T follicular helper cell (primary cell): ENCODE measurements around the gene CKAP5.
A peak's percentile ranks its signal among the peaks of the same experiment; 100 is the strongest.

Experiments used
- DNase-seq: peaks from one replicate; pipeline ENCODE4 v3.0.0-alpha.2; 2020; ENCODE audit warnings: low read depth
- total RNA-seq, 2 experiments: gene quantifications; one replicate each; lab custom pipeline; 2026; lab: John Stamatoyannopoulos, UW

The CKAP5 gene
- total RNA-seq = 120 to 164 reads per million in 2 experiments

DNA sequence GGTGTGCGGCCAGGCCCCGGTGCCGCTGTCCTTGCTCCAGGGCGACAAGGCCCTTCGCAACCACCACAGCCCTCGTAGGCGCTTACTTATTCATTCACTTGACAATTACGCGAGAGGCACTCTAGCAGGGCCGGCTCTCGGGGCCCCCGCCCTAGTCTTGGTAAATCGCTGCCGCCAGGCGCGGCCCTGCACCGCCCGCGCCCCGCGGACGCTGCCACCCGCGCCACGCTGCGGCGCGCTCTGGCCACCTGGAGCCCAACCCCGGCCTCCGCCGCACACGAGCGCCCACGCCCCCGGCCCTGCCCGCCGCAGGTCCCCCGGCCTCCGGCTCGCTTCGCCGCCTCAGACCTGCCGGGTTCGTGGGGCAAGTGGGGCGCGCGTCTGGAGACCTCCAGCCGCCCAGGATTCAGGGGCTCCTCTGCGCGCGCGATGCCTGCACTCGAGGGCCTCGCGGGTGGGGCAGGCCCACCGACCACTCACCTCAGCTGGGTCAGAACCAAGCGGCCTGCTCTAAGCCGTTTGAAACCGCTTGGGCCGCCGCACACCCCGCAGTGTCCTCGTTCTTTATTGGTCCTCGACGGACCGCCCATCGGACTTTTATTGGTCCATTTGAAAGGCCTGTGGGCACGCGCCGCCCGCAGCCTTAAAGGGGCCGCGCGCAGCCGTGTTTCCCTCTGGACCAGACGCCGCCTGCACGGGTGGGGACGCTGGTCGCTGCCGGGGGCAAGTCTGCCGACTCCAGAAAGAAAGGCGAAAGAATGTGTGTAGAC lies at the start of gene CKAP5:
Gene CKAP5 (minus strand): TSS at position 541 of the 770 bp plus-strand sequence. CDS start 25,049 bp downstream, outside the sequence.
- DNase-seq = peak; percentile 73

DNA sequence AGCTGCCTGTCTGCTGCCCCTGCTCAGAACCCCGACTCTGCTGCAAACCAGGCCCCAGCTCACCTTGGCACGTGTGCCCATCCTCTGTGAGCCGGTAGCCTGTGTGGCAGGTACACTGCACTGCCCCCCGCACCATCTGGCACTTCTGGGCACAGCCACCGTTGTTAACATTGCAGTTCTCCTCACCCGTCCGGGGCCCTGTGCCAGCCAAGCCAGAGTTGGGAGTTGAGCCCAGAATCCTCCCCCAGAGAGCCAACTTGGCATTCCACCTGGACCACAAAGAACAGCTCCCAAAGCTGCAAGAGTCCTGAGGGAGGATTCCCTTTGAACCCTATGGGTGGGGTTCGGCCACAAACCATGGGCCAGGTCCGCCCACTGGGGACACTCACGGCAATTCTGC lies 49.7 kb upstream of the CKAP5 start:
- DNase-seq = no peak

DNA sequence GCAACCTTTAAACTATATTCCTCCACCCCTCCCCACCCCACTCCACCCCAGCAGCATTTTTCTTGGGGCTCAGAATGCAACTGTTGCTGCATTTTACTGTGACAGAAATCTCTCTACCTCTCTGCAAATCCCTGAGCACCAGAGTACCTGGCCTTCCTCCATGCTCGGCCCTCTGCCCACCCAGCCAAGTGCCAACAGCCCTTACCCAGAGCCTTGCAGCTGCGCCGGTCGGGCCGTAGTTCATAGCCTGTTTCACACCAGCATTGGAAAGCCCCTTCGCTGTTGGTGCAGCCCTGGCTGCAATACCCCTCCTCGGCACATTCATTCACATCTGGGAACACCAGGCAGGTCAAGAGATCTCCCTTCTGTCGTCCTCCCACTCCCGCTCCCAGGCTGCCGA lies 48.9 kb upstream of the CKAP5 start:
- DNase-seq = no peak

DNA sequence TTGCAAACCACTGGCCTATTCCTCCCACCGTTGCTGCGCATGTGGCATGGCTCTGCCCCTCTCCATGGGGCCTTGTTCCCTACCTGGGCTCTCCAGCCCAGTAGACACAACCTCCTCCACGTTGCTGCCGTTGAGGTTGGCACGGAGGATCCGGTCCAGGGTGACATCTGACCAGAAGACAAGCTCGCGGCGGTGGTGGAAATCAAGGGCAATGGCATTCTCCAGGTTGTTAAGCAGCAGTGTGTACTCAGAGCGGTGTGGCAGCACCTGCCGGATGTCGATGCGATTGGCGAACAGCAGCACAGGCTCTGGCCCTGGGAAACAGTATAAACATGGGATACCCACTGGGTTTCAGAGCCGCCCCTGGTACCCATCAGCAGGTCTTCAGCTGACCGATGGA lies 48.4 kb upstream of the CKAP5 start:
- no peak for DNase-seq

DNA sequence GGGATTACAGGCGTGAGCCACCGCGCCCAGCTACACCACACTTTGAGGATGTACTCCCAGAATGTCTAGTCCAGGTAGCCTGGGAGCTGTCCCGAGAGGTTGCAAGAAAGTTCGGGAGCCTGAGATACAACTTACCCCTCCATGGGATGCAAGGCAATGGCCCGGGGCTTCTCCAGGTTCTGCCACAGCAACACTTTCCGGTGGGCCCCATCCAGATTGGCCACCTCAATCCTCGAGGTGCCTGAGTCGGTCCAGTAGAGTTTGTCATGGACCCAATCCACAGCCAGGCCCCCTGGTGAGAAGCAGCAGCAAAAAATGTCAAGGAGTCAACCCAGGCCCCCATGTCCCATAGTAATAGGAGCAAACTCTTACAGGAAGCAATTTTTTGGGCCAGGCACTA lies 46.8 kb upstream of the CKAP5 start:
- no peak for DNase-seq

DNA sequence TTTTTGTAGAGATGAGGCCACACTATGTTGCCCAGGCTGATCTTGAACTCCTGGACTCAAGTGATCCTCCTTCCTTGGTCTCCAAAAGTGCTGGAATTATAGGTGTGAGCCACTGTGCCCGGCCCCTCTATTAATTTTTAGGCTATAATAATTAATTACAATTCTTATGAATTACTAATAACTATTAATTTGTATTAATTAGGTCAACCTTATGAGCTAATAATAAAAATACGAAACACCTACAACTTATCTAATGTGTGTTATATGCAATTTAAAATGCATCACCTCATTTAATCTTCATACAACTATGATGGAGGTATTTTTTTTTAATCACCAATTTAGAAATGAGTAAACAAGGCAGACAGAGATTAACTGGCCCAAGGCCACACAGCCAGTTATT lies 46.0 kb upstream of the CKAP5 start:
- no peak for DNase-seq

DNA sequence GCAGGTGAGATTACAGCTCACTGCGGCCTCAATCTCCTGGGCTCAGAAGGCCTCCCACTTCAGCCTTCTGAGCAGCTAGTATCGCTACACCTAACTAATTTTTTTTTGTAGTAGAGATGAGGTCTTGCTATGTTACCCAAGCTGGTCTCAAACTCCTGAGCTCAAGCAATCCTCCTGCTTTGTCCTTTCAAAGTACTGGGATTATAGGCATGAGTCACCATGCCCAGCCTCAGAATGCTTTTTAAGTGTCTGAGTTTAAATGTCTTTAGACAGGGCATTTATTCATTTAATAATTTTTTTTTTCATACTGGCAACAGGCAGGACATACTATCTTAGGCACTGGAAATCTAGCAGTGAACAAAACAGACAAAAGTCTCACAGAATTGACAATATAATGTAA lies 44.6 kb upstream of the CKAP5 start:
- DNase-seq = no peak

DNA sequence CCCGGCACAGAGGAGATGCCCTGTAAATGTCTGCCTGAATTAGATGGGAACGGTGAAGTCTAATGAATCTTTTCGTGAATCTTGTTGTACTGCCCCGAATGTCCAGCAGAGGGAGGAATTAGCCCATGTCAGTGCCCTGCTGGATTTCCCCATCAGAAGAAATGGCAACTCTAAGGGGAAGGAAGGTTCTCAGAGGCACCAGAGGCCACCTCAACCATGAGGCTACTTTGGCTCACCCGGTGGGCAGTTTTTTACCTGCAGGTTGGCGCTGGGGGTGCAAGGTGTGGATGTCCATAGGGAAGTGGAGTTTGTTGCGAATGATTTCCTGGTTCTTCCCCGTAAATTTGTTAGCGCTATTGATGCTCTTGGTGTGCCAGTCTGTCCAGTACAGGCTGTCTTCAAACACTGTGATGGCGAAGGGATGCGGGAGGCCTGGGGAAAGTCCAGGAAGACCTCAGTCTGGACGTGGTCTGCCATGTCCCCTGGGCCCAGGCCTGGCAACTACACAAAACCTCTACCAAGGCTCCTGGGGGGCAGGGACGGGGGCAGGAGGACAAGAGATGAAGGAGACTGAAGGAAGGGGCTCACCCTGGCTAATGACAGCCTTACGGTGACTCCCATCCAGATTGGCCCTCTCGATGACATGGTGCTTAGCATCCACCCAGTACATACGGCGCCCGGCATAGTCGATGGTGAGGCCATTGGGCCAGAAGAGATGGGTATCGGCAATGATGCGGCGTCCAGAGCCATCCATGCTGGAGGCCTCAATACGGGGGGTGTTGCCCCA lies 43.8 kb upstream of the CKAP5 start:
- peak; percentile 60 for DNase-seq

DNA sequence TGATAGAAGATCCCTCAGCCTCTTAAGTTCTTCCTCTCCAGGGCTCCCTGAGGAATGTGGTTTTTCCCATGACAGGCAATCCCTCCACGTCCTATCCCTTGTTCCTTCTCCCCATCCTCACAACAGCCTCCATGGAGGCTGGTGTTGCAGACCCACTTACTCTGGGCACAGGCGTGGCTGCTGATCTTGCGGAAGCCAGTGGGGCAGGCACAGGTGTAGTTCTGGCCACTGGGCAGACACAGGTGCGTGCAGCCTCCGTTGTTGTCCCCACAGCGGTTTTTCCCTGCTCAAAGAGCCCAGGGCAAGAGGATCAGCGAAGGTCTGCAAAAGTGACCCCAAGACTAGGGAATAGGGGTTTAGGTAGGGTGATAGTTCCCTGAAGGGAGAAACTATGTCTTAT lies 43.2 kb upstream of the CKAP5 start:
- no peak for DNase-seq

DNA sequence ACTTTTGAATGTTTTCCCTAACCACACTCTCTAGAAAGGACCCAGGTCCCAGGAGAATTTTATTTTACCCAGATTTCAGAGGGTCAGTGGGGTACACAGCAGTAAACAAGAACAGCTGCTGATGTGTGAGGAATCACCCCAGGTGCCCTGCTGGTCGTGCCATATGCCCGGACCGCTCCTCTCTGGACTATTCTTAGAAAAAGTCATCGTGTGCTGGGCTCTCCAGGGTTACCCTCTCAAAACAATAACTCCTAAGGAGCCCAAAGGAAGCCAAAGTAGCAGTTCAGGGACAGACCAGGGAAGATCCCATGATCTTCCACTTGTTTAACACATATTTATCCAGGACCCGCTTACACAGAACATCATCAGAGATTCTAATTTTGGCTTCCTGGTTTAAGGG lies 42.6 kb upstream of the CKAP5 start:
- no peak for DNase-seq

DNA sequence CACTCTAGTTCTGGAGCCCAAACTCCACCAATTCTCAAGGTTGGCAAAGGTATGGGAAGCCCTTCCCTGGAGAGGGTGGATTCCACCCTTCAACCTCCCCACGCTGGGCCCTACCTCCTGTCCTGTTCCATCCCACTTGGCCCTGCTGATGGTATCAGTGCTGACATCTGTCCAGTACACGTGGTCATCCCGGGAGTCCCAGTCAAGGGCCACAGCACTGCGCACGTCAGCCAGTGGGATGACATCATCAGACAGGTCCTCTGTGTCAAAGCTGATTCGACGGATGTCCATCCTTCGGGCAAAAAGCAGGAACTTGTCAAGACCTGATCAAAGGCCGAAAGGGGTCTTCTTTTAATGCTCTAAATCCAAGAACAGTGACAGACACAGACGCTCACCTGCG lies 40.1 kb upstream of the CKAP5 start:
- no peak for DNase-seq

DNA sequence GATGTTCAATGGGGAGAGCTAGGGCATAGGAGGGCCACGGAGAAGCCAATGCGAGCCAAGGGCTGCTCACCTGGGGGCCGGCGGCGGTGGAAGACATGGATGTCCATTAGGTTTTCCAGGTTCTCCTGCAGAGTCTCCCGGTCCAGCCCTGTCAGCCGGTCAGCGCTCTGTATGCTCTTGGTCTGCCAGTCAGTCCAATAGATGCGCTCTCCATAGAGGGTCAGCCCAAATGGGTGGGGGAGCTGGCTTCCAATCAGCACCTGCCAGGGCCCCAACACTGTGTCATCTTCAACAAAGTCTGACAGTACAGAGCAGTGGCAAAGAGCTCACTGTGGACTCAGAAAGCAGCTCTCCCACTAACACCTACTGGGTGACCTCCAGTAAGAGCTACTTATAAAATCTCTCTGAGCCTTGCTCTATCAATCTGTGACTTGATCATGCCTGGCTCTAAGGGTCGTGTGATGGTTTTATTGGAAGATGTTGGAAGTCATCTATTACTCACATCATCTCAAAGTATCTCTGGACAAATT lies 33.0 kb upstream of the CKAP5 start:
- DNase-seq = no peak

DNA sequence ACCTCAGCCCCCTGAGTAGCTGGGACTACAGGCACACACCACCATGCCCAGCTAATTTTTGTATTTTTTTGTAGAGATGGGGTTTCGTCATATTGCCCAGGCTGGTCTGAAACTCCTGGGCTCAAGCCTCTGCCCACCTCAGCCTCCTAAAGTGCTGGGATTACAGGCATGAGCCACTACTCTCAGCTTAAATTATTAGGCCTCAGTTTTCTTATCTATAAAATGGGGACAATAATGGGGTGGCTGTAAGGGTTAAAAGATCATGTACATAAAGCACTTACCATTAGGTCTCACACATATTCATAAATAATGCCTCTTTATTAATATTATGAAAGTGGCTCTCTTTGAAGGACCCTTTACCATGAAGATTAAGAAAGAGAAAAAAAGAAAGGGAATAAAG lies 31.5 kb upstream of the CKAP5 start:
- no peak for DNase-seq

DNA sequence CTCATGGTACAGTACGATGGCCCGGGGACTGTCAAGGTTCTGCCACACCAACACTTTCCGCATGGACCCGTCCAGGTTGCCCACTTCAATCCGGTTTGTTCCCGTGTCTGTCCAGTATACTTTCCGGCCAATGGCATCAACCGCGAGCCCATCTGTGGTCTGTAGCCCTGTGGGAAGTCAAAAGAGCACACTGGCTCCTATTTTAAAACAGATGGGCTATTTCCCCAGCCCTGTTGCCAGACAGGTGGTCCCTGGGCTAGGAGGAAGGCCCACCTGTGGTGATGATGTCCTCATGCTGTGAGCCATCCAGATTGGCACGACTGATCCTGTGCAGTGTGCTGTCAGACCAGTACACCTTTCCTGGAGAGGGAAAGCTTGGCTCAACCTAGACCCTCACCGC lies 30.4 kb upstream of the CKAP5 start:
- DNase-seq = no peak

DNA sequence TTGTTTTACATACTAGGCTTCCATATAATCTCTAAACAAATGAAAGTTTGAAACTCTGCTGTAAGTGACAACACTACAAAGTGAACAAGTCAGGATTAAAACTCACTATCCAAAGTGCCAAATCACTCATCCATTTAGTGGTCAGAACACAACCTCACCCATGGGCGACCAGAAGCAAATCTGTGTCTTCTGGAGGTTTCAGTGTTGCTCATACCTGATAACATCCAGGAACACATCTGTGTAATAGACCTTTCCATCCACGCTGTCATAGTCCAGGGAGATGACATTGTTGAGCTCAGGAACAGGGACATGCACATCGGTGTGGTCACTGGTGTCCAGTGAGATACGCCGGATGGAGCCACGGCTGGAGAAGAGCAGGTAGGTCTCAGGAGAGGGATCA lies 28.5 kb upstream of the CKAP5 start:
- no peak for DNase-seq

DNA sequence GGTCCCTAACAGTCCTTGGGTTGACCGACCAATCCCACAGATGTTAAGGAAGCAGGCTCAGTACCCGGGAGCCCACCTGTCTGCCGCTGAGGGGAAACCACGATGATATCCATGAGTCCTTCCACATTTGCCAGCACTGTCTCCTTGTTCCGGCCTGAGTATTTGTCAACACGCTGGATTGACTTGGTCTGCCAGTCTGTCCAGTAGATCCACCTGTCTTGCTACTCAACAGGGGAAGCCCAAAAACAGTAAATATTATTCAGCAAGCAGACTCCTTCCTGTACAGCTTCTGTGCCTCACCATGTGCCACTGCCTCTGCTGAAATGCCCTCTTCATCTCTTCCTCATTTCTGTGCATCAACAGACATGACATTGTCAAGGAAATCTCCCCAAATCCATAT lies 22.8 kb upstream of the CKAP5 start:
- no peak for DNase-seq

DNA sequence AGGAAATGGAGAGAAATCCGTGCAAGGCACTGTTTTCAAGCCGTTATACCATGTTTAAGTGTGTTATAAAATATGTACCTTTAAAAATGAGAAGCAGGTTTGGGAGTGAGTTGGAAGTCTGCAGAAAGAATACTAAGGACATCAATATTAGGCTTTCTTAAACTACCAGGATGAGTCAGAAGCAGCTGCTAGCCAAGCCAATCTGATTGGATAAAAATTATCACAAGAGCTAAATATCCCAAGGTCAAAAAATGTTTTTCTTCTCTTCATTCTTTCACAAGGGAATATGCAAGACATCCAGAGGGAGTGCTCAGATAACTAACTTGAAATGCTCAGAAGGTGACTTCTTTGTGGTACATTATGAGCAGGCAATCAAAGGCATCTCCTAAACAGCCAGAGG lies 19.3 kb upstream of the CKAP5 start:
- no peak for DNase-seq

DNA sequence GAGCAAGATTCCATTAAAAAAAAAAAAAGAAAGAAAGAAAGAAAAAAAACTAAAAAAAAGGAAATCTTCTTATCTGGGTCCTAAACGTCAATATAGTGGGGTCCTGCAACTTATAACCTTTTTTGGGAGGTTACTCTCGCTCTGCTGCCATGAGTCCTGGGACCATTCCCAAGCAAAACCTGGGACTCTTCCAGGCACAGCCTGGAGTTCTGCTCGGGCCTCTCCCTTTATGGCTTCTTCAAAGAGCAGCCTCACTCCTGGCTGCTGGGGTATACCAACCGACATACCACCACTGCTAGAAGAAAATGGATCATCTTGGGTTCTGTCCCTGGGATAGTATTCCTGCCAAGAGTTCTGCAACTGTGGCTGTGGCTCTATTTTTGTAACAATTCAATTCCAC lies 14.1 kb upstream of the CKAP5 start:
- no peak for DNase-seq

DNA sequence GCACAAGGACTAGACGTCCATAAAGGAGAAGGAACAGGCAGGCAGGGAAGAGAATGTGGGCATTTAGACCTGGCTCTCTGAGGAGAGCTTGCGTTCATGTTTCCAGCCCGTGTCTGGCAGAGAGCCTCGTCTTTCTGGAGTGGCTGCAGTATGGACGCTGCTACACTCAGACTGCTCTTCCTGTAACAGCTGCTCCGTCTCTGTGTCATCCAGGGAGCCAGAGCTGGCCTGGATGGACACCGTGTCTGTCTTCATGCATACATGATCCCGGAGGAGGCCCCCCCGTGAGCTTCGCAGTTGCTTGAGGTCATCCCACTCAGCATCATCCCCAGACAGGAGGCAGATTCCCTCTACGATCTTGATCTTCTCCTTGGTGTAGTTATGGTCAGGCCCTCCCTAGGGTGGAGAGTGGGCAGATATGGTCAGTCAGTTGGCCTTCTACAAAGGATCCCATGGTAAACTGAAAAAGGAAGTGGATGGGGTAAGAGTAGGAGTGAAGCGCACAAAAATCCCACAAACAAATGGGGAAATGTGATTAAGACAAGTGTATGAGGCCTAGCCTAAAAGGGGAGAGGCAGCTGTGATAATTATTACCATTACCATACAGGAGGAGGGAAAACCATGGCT lies 13.0 kb upstream of the CKAP5 start:
- DNase-seq = no peak

DNA sequence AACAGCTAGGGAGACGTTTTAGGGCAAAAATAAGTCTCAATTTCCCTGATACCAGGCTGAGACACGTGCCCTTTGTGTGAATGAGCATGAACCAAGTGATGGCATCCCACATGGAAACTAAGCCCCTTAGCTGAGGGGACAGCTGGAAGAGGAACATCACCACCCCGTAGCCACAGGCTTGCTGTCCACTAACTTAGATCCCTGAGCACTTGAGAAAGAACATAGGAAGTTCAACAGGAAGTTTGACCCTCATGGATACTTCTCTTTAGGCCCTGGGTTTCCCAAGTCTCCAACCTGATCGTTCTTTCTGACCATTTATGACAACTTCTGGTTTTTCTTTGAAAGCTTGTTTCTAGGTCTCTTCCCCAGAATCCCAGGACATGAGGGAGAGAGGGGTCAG lies 11.6 kb upstream of the CKAP5 start:
- DNase-seq = no peak

DNA sequence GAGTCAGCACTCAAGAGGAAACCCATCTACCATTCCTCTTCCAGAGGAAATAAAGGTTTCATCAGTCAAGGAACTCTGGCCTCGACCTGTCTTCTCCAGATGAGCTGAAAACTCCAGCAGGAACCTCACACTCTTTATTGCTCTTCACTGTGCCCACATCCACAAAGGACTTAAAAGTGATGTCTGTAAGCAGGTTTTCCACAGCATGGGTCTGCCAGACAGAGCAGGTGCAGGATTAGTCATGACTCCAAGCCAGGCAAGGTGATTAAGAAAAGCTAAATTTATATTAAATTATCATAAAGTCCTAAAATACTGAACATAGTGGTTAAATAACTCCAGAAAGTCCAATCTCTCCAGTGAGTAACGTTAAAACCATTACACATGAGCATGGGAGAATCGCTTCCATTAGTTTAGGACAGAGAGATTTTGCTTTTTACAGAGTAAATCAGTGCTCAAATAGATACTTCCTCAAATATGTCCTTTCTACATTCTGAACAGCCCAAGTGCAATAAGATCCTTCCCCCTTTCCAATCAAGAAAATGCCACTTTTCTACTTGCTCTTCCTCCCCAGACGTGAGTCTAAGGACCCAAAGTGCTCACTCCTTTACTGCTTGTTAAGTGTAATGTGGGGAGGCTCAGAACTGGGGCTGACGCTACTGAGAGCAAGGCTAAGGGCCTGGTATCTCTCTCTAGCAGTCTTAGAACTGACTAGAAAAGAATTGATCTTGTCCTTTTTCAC lies 10.7 kb upstream of the CKAP5 start:
- no peak for DNase-seq

DNA sequence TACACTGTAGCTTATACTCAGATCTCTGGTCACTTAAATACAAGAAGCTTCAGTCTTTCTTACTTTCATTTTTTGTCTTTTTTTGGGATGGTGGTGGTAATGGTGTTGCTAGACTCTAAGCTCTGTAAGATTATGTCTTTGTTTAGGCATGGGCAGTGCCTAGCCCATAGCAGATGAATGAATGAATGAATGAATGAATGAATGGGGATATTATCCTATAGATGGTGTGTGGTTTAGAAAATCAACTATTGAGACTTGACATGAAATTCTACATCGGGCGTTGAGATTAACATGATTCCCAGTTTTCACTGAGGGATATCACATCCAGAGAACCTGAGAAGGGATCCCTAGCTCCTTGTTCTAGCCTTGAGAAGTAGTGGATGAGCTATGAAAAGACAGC lies 9.8 kb upstream of the CKAP5 start:
- no peak for DNase-seq
